GM19099 (cell line): ENCODE measurements around the gene CSMD2.

ENCODE experiments used
- POLR2A ChIP-seq: IDR thresholded peaks from 3 replicates; pipeline ENCODE4 v1.6.1; 2011; ENCODE audit warnings: low read depth; ENCODE audit not compliant: insufficient read length; ENCODE audit errors: extremely low read depth

CSMD2 gene

GRCh38 chr1:33466159-33466558 is 698.9 kb downstream of the CSMD2 start:
- no peak for TF ChIP-seq POLR2A

GRCh38 chr1:33465316-33465715 is 699.7 kb downstream of the CSMD2 start:
- TF ChIP-seq POLR2A = no peak

- TF ChIP-seq POLR2A = no peak
These were observed 700.5 kb downstream of the CSMD2 start for GRCh38 chr1:33464552-33464951.
